G401.6 (cell line): ENCODE data around the gene TENT4A.

ENCODE experiments used
- FAIRE-seq: peaks from 2 replicates; lab custom pipeline; 2012; peaks lifted over from hg19 to GRCh38; lab: Jason Lieb, UNC

Gene TENT4A

GRCh38 chr5:6700685-6701355 lies 12.4 kb upstream of the TENT4A start:
- no peak for FAIRE-seq

DNA sequence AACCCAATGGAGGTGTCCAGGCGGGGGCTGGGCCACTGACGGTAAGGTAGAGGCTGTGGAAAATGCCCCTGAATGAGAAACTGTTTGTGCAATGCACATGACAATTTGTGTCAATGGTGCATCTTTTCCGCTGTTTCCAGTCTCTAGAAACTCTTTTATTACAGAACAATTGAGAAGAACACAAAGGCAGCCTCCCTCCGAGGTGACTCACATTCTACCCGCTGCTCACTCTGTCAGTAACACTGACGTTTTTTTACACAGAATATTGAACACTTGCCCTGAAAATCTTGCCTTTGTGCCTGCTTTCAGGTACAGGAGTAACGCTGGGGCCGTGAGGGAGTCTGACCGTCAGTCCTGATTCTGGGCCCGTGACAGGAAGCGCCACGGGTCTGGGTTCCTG lies 11.7 kb upstream of the TENT4A start:
- FAIRE-seq = no peak

DNA sequence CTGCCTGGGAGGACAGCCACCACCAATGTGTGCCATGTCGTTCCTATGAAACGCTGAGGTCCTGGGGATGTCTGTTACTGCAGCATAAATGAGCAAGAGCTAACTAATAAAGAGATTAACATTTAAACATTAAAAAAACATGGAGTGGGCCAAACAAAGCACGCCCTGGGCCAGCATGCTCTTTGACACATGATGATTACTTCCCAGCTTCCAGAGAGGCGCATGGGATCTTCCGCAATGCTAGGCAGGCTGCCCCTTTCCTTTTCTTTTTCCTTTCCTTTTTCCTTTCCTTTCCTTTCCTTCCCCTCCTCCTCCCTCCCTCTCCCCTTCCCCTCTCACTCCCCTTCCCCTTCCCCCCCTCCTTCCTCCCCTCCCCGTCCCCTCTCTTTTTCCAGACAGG lies 10.6 kb upstream of the TENT4A start:
- no peak for FAIRE-seq

- no peak for FAIRE-seq
Observed at GRCh38 chr5:6703806-6704205, 9.4 kb upstream of the TENT4A start.

- FAIRE-seq = no peak
Observed at GRCh38 chr5:6704361-6704851, 8.8 kb upstream of the TENT4A start.

GRCh38 chr5:6705088-6705487 lies 8.1 kb upstream of the TENT4A start:
- no peak for FAIRE-seq

- FAIRE-seq = no peak
Observed at GRCh38 chr5:6705959-6706358, 7.3 kb upstream of the TENT4A start.

DNA sequence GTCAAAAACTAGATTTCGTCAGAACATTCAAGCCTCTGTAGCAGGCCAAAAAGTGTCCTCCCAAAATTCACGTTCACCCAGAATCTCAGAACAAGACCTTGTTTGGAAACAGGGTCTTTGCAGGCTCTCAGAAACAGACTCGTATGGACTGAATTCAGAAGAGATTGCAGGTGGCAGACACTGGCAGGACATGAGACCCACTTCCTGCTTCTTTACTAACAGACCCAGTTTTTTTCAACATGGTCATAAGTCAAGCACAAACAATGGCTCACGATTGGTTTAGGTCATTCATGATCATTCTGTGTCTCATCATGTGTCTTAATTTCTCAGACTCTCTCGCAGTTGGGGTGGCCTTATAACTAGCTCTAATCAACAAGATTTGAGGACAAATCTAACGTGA lies 5.4 kb upstream of the TENT4A start:
- FAIRE-seq = no peak

DNA sequence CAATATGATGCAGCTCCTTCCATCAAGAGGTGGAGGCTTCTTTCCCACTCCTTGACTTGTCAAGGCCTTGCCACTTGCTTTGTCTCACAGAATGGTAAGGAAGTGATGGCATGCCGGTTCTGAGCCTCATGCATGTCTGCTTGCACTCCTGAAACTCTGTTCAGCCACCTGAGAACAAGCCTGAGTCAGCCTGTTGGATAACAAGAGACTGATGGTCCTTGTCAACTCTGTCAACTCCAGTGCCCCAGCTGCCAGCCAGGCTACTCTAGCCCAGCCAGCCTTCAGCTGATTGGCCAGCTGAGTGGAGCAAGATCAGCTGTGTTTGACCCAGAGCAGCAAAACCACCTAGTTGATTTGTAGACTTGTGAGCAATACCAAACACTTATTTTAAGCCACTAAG lies 4.4 kb upstream of the TENT4A start:
- FAIRE-seq = no peak

DNA sequence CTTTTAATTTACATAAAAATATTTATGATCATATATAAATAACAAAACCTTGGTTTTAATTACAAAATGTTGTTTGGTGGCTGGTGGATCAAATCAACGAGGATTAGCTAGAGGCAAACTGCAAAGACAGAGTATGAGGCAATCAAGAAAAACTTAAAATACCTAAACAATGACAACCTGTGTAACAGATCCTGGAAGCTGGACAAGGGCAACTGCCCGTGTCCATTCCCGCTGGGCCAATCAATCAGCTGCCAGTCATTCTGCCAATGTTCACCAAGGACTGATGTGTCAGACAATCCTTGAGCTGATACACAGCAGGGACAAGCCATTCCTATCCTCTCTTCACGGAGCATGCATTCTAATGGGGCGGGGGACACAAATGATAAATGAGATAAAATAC lies 3.2 kb upstream of the TENT4A start:
- no peak for FAIRE-seq

GRCh38 chr5:6710551-6711318 lies 2.5 kb upstream of the TENT4A start:
- FAIRE-seq = no peak

GRCh38 chr5:6711409-6712141 lies 1.7 kb upstream of the TENT4A start:
- FAIRE-seq = no peak

- FAIRE-seq = no peak
Observed at GRCh38 chr5:6712142-6712576, 1.1 kb upstream of the TENT4A start.

DNA sequence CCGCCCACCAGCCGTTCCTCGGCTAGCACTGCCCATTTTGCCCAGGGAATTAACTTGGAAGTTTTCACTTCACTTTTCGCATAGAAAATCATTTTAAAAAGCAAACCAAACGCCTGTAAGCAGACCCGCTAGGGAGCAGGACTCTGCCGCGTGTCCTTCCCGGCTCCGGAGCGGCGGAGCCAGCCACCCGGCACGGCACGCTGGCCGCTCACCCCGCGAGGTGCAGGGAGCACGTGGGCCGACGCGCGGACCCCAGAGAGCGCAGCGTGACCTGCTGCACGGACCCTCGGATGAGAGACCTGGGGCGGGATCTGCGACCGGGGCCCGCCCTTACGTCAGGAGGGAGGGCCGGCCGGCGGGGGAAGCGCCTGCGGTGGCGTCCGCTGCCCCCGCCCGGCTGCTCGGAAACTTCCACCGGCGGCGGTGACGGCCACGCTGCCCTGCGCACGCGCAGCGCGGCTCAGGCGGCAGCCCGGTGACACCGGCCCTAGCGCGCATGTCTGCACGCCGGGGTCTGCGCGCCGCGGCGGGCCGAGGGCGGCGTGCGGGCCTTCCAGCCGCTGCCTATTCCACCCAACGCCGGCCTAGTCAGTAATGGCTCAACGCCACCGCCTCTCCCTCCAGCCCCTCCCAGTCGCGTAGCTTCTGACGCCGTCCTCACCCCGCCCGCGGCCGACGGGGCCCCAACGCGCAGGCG lies 507 bp upstream of the TENT4A start:
- FAIRE-seq = no peak

DNA sequence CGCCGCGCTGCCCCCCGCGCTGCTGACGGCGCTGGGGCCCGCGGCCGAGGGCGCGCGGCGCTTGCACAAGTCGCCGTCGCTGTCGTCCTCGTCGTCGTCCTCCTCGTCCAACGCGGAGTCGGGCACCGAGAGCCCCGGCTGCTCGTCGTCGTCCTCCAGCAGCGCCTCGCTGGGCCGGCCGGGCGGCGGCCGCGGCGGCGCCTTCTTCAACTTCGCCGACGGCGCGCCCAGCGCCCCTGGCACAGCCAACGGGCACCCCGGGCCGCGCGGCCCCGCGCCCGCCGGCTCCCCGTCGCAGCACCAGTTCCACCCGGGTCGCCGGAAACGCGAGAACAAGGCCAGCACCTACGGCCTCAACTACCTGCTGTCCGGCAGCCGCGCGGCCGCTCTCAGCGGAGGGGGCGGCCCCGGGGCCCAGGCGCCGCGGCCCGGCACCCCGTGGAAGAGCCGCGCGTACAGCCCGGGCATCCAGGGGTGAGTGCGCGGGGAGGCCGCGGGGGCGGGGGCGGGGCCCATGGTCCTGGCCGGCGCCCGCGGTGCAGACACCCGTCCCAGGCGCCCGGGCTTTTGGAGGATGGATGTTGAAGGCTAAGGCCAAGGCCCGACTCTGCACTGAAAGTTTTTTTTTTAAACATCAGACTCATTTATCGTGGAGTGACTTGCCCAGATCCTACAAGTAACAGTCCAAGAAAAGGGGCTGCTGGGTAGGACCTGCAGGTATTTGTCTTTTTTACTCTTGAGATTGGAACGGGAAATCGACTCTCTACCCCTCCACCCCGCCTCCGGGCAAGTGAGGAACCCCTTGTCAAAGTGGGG lies 1.2 kb downstream of the TENT4A start:
- no peak for FAIRE-seq

- FAIRE-seq = no peak
Observed at GRCh38 chr5:6715271-6715670, 2.0 kb downstream of the TENT4A start.

GRCh38 chr5:6715758-6716628 lies 2.8 kb downstream of the TENT4A start:
- FAIRE-seq = no peak

DNA sequence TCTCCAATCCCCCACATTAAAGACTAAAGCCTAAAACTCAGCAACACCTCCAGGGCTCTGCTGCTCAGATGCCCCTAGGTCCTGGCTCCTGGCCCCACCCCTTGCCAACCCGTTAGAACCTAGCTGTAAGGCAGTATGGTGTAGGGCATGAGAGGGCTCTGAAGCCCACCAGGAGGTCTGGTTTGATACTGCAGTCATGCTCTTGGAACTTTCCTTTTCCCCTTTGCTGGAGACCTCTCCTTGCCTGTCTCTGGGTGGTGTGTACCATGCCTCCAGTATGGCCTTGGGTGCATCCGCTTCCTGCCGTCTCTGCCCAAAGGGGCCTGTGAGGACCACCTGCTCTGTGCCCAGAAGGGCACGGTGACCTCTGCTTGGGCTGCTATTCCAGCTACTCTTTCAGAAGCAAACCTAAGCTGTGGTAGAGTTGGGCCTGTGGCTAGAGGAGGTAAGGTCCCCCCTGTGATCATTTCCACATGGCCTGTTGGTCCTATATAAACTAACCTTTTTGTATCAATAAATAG lies 3.5 kb downstream of the TENT4A start:
- FAIRE-seq = no peak

DNA sequence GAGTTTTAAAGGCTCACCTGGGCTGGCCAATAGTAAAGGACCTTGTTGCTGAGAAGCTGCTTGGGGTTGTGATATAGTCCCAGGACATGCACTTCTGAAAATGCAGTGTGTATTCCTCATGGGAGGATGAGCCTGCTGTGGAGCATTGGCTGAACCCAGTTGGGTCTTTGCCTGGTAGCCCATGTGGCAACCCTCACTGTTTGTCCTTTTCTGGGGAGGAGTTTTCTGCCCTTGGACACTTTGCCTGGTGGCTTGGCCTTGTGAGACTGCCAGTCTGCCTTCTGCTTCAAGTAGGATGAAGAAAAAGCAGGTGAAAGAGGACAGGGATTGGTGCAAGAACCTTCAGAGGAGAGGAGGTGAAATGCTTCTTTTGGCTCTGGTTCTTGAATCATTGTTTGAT lies 4.0 kb downstream of the TENT4A start:
- no peak for FAIRE-seq

GRCh38 chr5:6717687-6718086 lies 4.5 kb downstream of the TENT4A start:
- no peak for FAIRE-seq
